ENCODE measurements around the gene TRABD.

DNA sequence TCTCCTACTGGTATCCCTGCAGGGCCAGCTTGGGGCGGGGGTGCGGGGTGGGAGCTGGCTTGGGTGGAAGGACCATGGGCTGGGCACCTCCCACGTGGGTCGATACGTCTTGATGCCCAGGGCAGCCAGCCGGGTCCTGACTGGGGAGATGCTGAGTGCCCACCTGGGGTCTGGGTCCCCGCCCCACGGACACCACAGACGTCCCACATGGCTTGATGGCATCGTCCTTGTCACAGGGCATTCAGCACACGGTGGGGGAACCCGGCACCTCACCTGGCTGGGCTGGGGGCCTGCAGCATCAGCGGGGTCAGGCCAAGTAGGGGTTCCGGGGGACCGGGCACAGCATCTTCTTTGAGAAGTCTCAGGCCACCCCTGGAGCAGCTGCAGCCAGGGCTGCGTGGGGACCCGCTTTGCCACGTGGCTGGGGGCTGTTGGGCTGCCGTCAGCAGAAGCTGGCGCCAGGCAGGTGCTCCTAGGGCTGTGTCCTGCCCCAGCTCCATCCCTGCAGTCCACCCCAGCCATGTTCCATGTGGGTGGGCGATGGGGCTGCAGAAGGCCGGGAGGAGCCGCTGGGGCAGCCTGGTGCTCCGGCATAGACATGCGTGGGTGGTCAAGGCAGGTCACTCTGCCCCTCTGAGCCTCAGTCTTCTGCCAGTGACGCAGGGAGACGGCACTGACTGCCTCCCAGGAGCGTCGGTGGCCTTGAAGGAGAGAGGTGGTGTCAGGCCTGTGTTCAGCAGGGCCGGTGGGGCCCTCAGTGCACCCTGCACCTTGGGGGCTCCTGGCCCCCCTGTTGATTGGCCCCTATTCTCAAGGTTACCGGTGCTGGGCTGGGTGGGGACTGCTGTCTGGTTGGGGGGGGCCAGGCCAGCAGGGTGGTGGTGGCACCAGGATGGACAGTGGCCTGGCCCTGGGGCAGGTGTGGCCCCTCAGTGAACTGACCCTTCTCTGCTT lies 23.5 kb downstream of the TRABD start:
- TF ChIP-seq CTCF (IDR thresholded peaks at IDR 0.05), result no peak
- TF ChIP-seq POLR2A (IDR thresholded peaks at IDR 0.05; ENCODE audit: low read depth), result no peak
- TF ChIP-seq EP300 (IDR thresholded peaks at IDR 0.05), result no peak

Measured in esophagus muscularis mucosa (tissue), 4 donors.